IPS-11a (cell line): ENCODE measurements around the gene GPRIN1.
"Not testable (repeated sequence)": the region's sequence is repeated elsewhere in the genome, so short reads cannot be mapped to it uniquely, and the experiment has no call there.

ENCODE experiments used
- H3K4me3 ChIP-seq: one replicate; pipeline ENCODE4 v1.5.1; 2013; ENCODE audit warnings: low read depth, low read length, control low read depth

Gene GPRIN1

DNA sequence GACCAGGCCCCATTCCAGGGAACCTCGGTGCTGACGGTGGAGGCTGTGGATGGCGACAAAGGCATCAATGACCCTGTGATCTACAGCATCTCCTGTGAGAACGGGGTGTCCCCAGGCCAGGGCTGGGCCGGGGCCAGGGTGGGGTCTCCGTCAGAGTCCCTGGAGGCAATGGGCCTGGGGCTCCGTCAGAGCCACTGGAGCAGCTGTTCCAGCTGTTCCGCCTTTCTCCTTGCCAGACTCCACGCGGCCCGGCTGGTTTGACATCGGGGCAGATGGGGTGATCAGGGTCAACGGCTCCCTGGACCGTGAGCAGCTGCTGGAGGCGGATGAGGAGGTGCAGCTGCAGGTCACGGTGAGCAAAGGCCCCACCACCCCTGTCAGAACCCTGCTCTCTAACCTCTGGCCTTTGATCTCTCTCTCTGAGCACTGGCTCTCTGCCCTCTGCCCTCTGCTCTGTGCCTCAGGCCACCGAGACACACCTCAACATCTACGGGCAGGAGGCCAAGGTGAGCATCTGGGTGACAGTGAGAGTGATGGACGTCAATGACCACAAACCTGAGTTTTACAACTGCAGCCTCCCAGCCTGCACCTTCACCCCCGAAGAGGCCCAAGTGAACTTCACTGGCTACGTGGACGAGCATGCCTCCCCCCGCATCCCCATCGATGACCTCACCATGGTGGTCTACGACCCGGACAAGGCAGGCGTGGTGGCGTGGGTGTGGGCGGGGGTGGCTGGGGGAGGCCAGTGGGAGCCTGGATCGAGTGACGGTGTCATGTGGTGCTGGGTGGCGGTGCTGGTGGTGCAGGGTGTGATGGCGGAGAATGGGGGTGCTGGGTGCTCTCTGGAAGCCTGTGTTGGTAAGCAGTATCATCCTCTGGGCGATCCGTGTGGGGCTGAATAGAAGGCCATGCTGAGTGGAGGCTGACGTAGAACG is 34.2 kb downstream of the GPRIN1 start:
- H3K4me3 ChIP-seq, result no peak overlapping the region

- H3K4me3 ChIP-seq, result no peak overlapping the region
Observed at GRCh38 chr5:176575066-176575465, 34.9 kb downstream of the GPRIN1 start.

DNA sequence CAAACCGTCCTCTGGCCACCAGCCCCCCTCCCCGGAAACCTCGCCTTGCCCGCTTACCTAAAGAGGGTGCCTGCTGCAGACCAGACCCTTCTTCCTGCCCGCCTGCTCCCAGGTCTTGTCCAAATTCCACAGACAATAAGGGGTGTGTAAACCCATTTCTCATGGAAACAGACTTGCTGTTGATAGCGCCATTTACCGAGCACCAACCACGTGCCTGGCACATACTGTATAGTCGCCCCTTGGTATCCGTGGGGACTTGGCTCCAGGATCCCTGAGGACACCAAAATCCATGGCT is 35.7 kb downstream of the GPRIN1 start:
- no peak overlapping the region for H3K4me3 ChIP-seq

- no peak overlapping the region for H3K4me3 ChIP-seq
Observed at GRCh38 chr5:176573564-176574296, 36.2 kb downstream of the GPRIN1 start.

DNA sequence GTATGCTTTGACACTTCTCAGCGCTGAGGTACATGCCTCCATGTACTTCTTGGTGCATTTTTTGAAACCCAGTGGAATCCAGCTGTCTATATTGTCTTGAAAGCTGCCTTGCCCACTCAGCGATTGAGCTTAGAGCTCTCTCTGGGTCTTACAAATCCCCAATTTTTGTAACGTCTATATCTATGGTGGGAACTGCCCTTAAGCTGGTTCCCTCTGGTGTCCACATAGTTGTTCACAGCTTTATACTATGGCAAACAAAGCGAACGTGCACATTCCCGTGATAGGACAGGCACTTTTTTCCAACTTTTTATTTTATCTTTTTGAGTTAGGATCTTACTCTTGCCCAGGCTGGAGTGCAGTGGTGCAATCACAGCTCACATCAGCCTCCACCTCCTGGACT is 39.9 kb downstream of the GPRIN1 start:
- no peak overlapping the region for H3K4me3 ChIP-seq

- no peak overlapping the region for H3K4me3 ChIP-seq
Observed at GRCh38 chr5:176568657-176569056, 41.3 kb downstream of the GPRIN1 start.

DNA sequence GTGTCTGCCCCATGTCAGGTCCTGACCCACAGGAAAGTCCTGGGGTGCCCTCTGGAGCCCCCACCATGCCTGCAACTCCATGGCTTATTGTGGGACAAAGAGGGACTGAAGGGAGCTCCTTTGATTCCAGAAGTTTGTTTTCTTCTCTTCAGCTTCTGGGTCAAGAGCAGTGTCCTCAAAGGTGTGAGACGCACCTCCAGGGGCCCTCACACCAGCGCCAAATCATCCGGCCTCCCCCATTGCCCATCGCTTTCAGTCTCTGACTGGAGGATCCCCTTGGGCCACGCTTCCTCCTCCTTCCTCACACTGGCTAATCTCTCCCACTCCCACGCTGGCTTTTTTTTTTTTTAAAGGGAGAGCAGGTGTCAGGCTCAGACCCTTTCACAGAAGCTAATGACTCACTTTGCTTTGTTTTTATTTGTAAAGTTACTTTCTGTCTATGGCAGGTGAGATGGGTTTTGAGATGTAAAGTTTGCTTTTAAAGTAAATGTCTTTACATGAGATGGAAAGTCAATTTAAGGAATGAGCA is 44.1 kb downstream of the GPRIN1 start:
- no peak overlapping the region for H3K4me3 ChIP-seq

- H3K4me3 ChIP-seq, result no peak overlapping the region
Observed at GRCh38 chr5:176564002-176564401, 46.0 kb downstream of the GPRIN1 start.

- H3K4me3 ChIP-seq, result no peak overlapping the region
Observed at GRCh38 chr5:176562189-176562588, 47.8 kb downstream of the GPRIN1 start.

GRCh38 chr5:176561259-176561658 is 48.7 kb downstream of the GPRIN1 start:
- H3K4me3 ChIP-seq, result no peak overlapping the region

DNA sequence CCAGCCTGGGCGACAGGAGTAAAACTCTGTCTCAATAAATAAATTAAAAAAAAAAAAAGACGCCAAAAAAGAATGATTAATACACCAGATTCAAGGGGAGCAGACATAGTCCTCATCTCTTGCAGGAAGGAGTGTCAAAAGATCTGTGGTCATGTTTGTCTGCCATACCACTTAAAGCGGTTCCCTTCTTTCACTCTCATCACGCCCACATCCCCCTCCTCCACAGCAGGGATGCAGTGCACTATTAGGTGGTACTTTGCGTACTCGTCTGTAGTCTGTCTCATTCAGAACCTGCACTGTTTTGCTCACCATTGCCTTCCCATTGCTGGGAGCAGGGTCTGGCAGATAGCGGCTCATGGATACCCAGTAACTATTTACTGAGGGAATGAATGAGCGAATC is 49.6 kb downstream of the GPRIN1 start:
- H3K4me3 ChIP-seq, result no peak overlapping the region

GRCh38 chr5:176559683-176560082 is 50.3 kb downstream of the GPRIN1 start:
- H3K4me3 ChIP-seq, result no peak overlapping the region

- H3K4me3 ChIP-seq, result no peak overlapping the region
Observed at GRCh38 chr5:176557846-176558245, 52.1 kb downstream of the GPRIN1 start.

DNA sequence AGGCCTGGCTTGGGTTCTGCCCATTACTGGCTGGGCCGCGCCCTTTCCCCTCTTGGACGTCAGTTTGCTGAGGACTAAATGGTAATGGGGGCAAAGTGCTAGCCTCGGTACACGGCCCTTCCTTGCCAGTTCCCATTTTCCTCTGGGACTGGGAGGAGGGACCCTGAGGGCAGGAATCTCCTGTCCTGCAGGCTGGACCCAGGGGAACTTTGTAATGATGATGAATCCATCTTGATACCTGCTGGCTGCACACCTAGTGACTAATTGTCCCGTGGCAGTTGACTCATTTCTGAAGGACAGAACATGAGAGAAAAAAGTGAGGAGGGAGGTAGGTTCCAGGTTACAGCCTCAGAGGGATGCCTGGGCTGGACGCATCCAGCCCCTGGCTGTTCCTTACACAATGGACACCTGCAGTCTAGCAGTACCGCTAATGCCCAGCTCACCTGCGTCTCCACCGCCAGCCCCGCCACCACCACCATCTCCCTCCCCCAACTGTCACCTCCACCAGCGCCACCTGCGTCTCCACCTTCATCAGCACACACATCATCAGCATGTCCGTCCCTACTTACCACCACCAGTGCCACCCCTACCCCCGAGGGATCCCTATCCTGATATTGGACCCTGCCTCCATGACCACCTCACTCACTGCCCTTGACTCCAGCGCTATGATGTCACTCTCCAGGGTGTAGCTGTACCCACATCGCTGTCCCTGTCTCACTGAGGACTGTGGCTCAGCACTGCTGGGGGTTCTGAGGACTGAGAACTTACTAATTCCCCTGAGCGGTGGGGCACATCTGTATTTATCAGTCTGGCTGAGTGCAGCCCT is 56.5 kb downstream of the GPRIN1 start:
- H3K4me3 ChIP-seq, result no peak overlapping the region

DNA sequence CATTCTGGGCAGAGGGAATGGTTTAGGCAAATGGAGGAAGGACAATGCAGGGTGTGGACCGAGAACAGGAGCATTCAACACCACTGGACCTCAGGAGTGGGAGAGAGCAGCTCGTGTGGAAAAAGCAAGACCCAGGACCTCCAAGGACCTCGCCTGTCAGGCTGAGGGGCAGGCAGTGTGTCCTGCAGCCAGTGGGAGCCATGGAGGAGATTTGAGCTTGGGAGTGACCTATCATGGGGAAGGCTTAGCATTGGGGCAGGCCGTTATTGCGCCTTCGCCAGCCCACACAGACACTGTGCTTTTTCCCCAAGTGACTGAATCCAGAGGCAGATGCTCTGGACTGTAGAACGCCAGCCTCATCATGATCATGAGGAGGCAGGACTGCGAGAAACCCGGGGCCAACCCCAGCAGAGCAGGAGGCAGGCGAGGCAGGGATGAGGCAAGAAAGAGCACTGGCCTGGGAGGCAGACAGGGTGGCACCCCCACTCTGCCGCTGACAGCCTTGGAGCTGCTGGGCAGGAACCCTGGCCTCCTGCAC is 57.6 kb downstream of the GPRIN1 start:
- H3K4me3 ChIP-seq, result no peak overlapping the region

- not testable (repeated sequence) for H3K4me3 ChIP-seq
Observed at GRCh38 chr5:176550937-176551336, 59.0 kb downstream of the GPRIN1 start.

DNA sequence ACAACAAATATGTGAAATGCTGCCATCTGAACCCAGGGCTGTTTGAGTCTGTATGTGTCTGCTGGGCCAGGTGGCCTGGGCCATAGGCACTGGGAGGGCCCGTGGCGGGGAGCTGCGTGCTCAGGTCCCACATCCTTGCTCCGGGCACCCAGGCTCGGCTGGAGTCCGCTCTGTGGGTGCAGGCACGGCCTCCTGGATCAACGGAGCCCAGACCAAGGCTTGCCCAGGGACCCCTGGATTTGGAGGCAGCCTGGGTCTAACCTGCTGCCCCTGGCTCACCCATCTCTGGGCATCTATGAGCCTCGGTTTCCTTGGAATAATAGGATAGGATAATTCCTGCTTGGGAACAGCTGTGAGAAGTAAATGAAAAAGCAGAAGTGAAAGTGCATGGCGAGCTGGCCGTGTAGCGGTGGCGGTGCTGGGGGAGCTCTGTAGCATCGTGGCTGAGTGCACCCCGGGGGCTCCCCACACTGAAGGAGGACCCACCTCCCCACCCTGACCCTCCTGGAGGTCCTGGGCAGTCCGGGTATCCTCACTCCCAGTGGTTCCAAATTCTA is 59.6 kb downstream of the GPRIN1 start:
- H3K4me3 ChIP-seq, result no peak overlapping the region

DNA sequence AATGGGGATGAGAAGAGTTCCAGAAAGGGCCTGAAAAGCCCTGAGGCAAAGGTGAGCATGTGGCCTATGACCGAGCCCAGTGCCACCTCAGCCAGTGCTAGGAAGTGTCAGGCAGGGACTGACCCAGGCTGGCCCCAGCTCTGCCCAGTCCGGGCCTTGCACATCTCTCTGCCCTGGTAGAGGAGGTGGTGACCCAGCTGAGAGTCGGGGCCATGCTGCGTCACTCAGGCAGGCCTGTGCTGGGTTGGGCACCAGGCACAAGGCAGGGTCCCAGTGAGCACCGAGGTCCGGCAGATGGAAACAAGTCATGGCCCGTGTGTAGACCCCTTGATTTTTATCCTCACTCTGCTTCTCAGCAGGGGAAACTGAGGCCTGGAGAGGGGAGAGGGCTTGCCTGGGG is 60.1 kb downstream of the GPRIN1 start:
- H3K4me3 ChIP-seq, result no peak overlapping the region

- H3K4me3 ChIP-seq, result no peak within 1 kb of the TSS
Observed at GRCh38 chr5:176548967-176549444, 61.0 kb downstream of the GPRIN1 start, which contains the start of gene CDHR2. CDHR2 (plus strand) TSS chr5:176549342; CDS start chr5:176565353, 16,011 bp downstream.

DNA sequence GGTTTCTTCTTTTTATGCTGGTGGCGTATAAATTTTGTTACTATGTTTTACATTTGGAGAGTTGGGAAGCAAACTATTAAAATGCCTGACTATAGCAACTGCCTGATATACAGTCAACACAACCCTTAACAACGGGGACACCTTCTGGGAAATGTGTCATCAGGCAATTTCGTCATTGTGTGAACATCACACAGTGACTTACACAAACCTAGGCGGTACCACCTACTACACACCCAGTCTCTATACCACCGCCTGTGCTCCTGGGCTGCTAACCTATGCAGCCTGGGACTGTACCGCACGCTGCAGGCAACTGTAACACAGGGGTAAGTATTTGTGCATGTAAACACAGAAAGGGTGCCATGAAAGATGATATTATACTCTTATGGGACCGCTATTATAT is 62.2 kb downstream of the GPRIN1 start:
- H3K4me3 ChIP-seq, result no peak overlapping the region
